LNCAP (cell line): ENCODE measurements around the gene GALNT12.

Source experiments
- CTCF ChIP-seq: fragments of 450-650 bp; IDR thresholded peaks from 2 replicates; pipeline ENCODE4 v1.5.1; 2017; ENCODE audit warnings: mild to moderate bottlenecking

GALNT12 gene

GRCh38 chr9:98887918-98888510, 80.5 kb downstream of the GALNT12 start:
- TF ChIP-seq CTCF, result no peak

GRCh38 chr9:98888801-98889421, 81.4 kb downstream of the GALNT12 start:
- no peak for TF ChIP-seq CTCF

- TF ChIP-seq CTCF, result no peak
Observed at GRCh38 chr9:98890256-98890655, 82.8 kb downstream of the GALNT12 start.

GRCh38 chr9:98892288-98892687, 84.8 kb downstream of the GALNT12 start:
- TF ChIP-seq CTCF, result no peak

GRCh38 chr9:98892690-98893089, 85.2 kb downstream of the GALNT12 start:
- TF ChIP-seq CTCF, result no peak

GRCh38 chr9:98894171-98894570, 86.7 kb downstream of the GALNT12 start:
- no peak for TF ChIP-seq CTCF

- no peak for TF ChIP-seq CTCF
Observed at GRCh38 chr9:98894761-98895160, 87.3 kb downstream of the GALNT12 start.

- no peak for TF ChIP-seq CTCF
Observed at GRCh38 chr9:98896632-98897031, 89.2 kb downstream of the GALNT12 start.
